Hepatocyte (in vitro differentiated cells): Measurements from ENCODE around the gene CRB3. TPM values are rescaled to one million over a fixed set of nuclear protein-coding genes. Genes with fewer than 3 reads are reported as not detected.

Experiments used
- DNase-seq: peaks from one replicate; pipeline ENCODE4 v3.0.0-alpha.2; 2016; ENCODE audit warnings: low spot score
- H2AFZ ChIP-seq: fragments of 200-600 bp; sonication (generic); 2 replicates; pipeline ENCODE4 v1.6.0; 2016; ENCODE audit warnings: antibody characterized with exemption, mild to moderate bottlenecking
- H3K27ac ChIP-seq: fragments of 200-600 bp; sonication (generic); 2 replicates; pipeline ENCODE4 v1.5.1; 2016; ENCODE audit warnings: mild to moderate bottlenecking
- H3K27me3 ChIP-seq: fragments of 200-600 bp; sonication (generic); 2 replicates; pipeline ENCODE4 v1.6.1; 2016
- H3K36me3 ChIP-seq: fragments of 200-600 bp; sonication (generic); replicated peaks from 2 replicates; pipeline ENCODE4 v1.5.1; 2016; ENCODE audit warnings: low read depth; ENCODE audit not compliant: insufficient read depth
- H3K4me1 ChIP-seq: fragments of 200-600 bp; sonication (generic); 2 replicates; pipeline ENCODE4 v1.5.1; 2016; ENCODE audit warnings: mild to moderate bottlenecking, moderate library complexity; ENCODE audit not compliant: insufficient read depth
- H3K4me2 ChIP-seq: fragments of 200-600 bp; sonication (generic); 2 replicates; pipeline ENCODE4 v1.6.0; 2016
- H3K4me3 ChIP-seq: fragments of 200-600 bp; sonication (generic); 2 replicates; pipeline ENCODE4 v1.5.1; 2016; ENCODE audit warnings: mild to moderate bottlenecking
- H3K79me2 ChIP-seq: fragments of 200-600 bp; sonication (generic); 2 replicates; pipeline ENCODE4 v1.6.0; 2017; ENCODE audit warnings: mild to moderate bottlenecking
- H3K9me2 ChIP-seq: fragments of 200-600 bp; sonication (generic); replicated peaks from 2 replicates; pipeline ENCODE4 v1.6.0; 2017; ENCODE audit warnings: mild to moderate bottlenecking; ENCODE audit not compliant: insufficient read depth
- H3K9me3 ChIP-seq: fragments of 200-600 bp; sonication (generic); 2 replicates; pipeline ENCODE4 v1.5.1; 2016; ENCODE audit warnings: low read depth, mild to moderate bottlenecking
- H4K20me1 ChIP-seq: fragments of 200-600 bp; sonication (generic); 2 replicates; pipeline ENCODE4 v1.6.0; 2016; ENCODE audit warnings: mild to moderate bottlenecking; ENCODE audit not compliant: insufficient read depth, poor library complexity, severe bottlenecking
- EZH2 ChIP-seq: fragments of 200-600 bp; sonication (generic); IDR thresholded peaks from 2 replicates; pipeline ENCODE4 v1.6.1; 2016; ENCODE audit warnings: antibody characterized with exemption, mild to moderate bottlenecking, borderline replicate concordance
- EZH2phosphoT487 ChIP-seq: fragments of 200-600 bp; sonication (generic); IDR thresholded peaks from one replicate; pipeline ENCODE4 v1.6.1; 2018; ENCODE audit warnings: antibody characterized with exemption, mild to moderate bottlenecking, low read depth, moderate library complexity; ENCODE audit not compliant: unreplicated experiment, severe bottlenecking
- WGBS: methylation state at CpG from one replicate; pipeline ENCODE4 v1.1.6; 2016; ENCODE audit warnings: low lambda C conversion rate; ENCODE audit errors: missing lambda C conversion rate; 5-methylcytosine and 5-hydroxymethylcytosine counted together
- polyA plus RNA-seq: library from polyadenylated mRNA; unstranded; fragments of >200 nt; fragmentation: Nextera tagmentation; extraction: Ambion mirVana; gene quantifications from 2 replicates; pipeline ENCODE4 v1.2.1, GENCODE V29; 2016
- total RNA-seq: library from RNA; depleted of rRNA; stranded (reverse); fragments of >200 nt; gene quantifications from 2 replicates; pipeline ENCODE4 v1.2.3, GENCODE V29; 2014
- TF ChIP-seq, protein P1 (sequence below): fragments of 200-600 bp; sonication (generic); IDR thresholded peaks from 2 replicates; pipeline ENCODE4 v1.5.1; 2016; ENCODE audit warnings: antibody characterized with exemption, mild to moderate bottlenecking; ENCODE audit not compliant: poor library complexity

Gene CRB3
- total and polyA plus RNA-seq, 2 experiments from 2014 or later = 42.5 to 71.4 TPM

DNA sequence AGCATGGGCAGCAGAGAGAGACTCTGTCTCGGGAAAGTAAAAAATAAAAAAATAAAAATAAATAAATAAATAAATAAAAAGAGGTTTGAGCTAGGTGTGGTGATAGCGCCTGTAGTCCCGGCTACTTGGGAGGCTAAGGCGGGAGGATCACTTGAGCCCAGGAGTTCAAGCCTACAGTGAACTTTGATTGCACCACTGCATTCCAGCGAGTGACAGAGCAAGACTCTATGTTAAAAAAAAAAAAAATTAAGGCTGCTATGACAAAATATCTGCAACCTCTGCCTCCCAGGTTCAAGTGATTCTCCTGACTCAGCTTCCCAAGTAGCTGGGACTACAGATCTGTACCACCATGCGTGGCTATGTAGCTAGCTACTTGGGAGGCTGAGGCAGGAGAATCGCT, 20.8 kb downstream of the CRB3 start:
- Histone ChIP-seq H3K9me2 (no peaks in the 10 kb centered on the region), H3K4me3 (no peak overlapping the region), H3K27ac (no peak overlapping the region), H3K4me2 (no peak overlapping the region), H4K20me1 (no peaks in the 10 kb centered on the region), H3K9me3 (no peaks in the 10 kb centered on the region), H3K27me3 (no peaks in the 10 kb centered on the region), H3K4me1 (no peaks in the 10 kb centered on the region), H3K79me2 (no peaks in the 10 kb centered on the region), H3K36me3 (no peaks in the 10 kb centered on the region), H2AFZ (no peak overlapping the region)
- 97% methylated on average over 6 of the region's 7 CpGs for WGBS
- no peak for DNase-seq
- TF ChIP-seq, protein P1, sequence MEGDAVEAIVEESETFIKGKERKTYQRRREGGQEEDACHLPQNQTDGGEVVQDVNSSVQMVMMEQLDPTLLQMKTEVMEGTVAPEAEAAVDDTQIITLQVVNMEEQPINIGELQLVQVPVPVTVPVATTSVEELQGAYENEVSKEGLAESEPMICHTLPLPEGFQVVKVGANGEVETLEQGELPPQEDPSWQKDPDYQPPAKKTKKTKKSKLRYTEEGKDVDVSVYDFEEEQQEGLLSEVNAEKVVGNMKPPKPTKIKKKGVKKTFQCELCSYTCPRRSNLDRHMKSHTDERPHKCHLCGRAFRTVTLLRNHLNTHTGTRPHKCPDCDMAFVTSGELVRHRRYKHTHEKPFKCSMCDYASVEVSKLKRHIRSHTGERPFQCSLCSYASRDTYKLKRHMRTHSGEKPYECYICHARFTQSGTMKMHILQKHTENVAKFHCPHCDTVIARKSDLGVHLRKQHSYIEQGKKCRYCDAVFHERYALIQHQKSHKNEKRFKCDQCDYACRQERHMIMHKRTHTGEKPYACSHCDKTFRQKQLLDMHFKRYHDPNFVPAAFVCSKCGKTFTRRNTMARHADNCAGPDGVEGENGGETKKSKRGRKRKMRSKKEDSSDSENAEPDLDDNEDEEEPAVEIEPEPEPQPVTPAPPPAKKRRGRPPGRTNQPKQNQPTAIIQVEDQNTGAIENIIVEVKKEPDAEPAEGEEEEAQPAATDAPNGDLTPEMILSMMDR = no peak

DNA sequence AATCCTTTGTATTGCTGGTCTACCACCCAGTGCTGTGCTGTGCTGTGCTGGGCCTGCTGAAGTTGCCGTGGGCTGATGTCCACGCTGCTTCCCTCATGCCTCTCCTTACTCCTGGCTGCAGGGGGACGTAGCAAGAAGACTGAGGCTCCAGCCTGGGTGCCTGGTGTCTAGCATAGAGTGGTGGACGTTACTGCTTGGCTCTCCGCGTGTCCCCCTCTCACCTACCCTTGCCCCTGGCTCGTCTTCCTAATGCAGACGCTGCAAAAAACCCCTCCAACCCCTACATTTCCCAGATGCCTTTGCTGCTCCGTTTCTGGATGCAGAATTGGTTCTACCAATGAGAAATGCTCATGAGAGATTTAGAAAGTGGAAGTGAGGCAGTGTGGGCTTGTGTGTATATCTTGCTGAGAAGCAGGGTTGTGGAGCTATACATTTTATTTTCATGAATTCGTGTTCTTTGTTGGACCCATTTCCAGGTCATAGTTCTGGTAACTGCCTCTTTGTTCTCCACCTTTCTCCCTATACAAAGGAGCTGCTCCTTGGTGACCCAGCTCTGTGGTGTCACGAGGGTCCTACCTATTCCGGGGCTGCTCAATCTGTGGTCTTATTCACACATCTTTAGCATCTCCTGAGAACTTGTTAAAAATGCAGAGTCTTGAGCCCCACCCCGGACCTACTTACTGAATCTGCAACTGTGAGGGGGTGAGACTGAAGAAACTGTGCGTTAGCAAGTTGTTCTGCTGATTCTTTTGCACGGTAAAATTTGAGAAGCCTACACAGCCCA, 25.4 kb downstream of the CRB3 start:
- no peaks in the 10 kb centered on the region for H4K20me1 ChIP-seq
- no peaks in the 10 kb centered on the region for H3K36me3 ChIP-seq
- no peaks in the 10 kb centered on the region for H3K4me1 ChIP-seq
- TF ChIP-seq, protein P1 = no peak
- TF ChIP-seq EZH2phosphoT487 (no peak), EZH2 (no peak)
- DNase-seq = no peak
- H3K79me2 ChIP-seq = no peaks in the 10 kb centered on the region
- H3K27ac ChIP-seq = no peak overlapping the region
- H3K27me3 ChIP-seq = no peaks in the 10 kb centered on the region
- H3K4me3 ChIP-seq = no peak overlapping the region
- no peaks in the 10 kb centered on the region for H3K9me2 ChIP-seq
- no peaks in the 10 kb centered on the region for H3K9me3 ChIP-seq
- no peak overlapping the region for H3K4me2 ChIP-seq
- 65% methylated on average over 15 of the region's 15 CpGs for WGBS
- H2AFZ ChIP-seq = no peak overlapping the region

DNA sequence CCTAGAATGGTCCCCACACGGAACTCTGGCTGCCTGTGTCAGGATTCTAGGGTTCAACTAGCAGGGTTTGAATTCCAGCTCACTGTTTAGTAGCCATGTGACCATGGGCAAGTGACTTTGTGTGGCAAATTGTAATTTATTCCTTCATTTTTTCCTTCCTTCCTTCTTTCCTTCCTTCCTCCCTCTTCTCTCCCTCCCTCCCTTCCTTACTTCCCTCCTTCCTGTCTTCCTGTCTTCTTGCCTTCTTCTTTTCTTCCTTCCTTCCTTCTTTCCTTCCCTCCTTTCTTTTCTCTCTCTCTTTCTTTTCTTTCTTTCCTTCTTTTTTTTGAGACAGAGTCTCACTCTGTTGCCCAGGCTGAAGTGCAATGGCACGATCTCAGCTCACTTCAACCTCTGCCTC, 26.1 kb downstream of the CRB3 start:
- no peak overlapping the region for H3K4me2 ChIP-seq
- H3K27ac ChIP-seq = no peak overlapping the region
- no peak for DNase-seq
- no peaks in the 10 kb centered on the region for H3K36me3 ChIP-seq
- TF ChIP-seq, protein P1 = no peak
- TF ChIP-seq EZH2 (no peak), EZH2phosphoT487 (no peak)
- H2AFZ ChIP-seq = no peak overlapping the region
- no peaks in the 10 kb centered on the region for H3K79me2 ChIP-seq
- WGBS = 84% methylated on average over 2 of the region's 2 CpGs
- H3K9me3 ChIP-seq = no peaks in the 10 kb centered on the region
- H3K4me3 ChIP-seq = no peak overlapping the region
- H3K9me2 ChIP-seq = no peaks in the 10 kb centered on the region
- H3K27me3 ChIP-seq = no peaks in the 10 kb centered on the region
- H3K4me1 ChIP-seq = no peaks in the 10 kb centered on the region
- H4K20me1 ChIP-seq = no peaks in the 10 kb centered on the region
